Smooth muscle cell (in vitro differentiated cells): ENCODE measurements around the gene DCBLD1. TPM values are rescaled to one million over a fixed set of nuclear protein-coding genes. Genes with fewer than 3 reads are reported as not detected.

Experiments used
- DNase-seq: peaks from one replicate; lab custom pipeline; 2025; ENCODE audit not compliant: unreplicated experiment; lab: John Stamatoyannopoulos, UW
- H2AFZ ChIP-seq: fragments of 200-600 bp; sonication (generic); 2 replicates; pipeline ENCODE4 v1.6.0; 2016; ENCODE audit warnings: antibody characterized with exemption, low read depth, mild to moderate bottlenecking
- H3F3A ChIP-seq: fragments of 200-600 bp; sonication (generic); 2 replicates; pipeline ENCODE4 v1.6.0; 2017; ENCODE audit warnings: antibody characterized with exemption, low read depth
- H3K27ac ChIP-seq: fragments of 200-600 bp; sonication (generic); 2 replicates; pipeline ENCODE4 v1.5.1; 2016; ENCODE audit warnings: low read depth, mild to moderate bottlenecking
- H3K27me3 ChIP-seq: fragments of 200-600 bp; sonication (generic); 2 replicates; pipeline ENCODE4 v1.6.1; 2016; ENCODE audit warnings: low read depth, mild to moderate bottlenecking
- H3K36me3 ChIP-seq: fragments of 200-600 bp; sonication (generic); 2 replicates; pipeline ENCODE4 v1.5.1; 2016; ENCODE audit warnings: low read depth
- H3K4me1 ChIP-seq: fragments of 200-600 bp; sonication (generic); 2 replicates; pipeline ENCODE4 v1.5.1; 2016; ENCODE audit warnings: low read depth
- H3K4me2 ChIP-seq: fragments of 200-600 bp; sonication (generic); 2 replicates; pipeline ENCODE4 v1.6.0; 2016; ENCODE audit warnings: mild to moderate bottlenecking
- H3K4me3 ChIP-seq: fragments of 200-600 bp; sonication (generic); 2 replicates; pipeline ENCODE4 v1.5.1; 2016; ENCODE audit warnings: mild to moderate bottlenecking
- H3K79me2 ChIP-seq: fragments of 200-600 bp; sonication (generic); 2 replicates; pipeline ENCODE4 v1.6.0; 2016; ENCODE audit warnings: low read depth, mild to moderate bottlenecking
- H3K9ac ChIP-seq: fragments of 200-600 bp; sonication (generic); 2 replicates; pipeline ENCODE4 v1.6.0; 2016; ENCODE audit warnings: low read depth
- H3K9me3 ChIP-seq: fragments of 200-600 bp; sonication (generic); replicated peaks from 2 replicates; pipeline ENCODE4 v1.5.1; 2016; ENCODE audit warnings: low read depth
- H4K20me1 ChIP-seq: fragments of 200-600 bp; sonication (generic); 2 replicates; pipeline ENCODE4 v1.6.0; 2016; ENCODE audit warnings: low read depth
- CTCF ChIP-seq: fragments of 200-600 bp; sonication (generic); IDR thresholded peaks from 2 replicates; pipeline ENCODE4 v1.5.1; 2017; ENCODE audit warnings: borderline replicate concordance, mild to moderate bottlenecking, antibody characterized with exemption; ENCODE audit not compliant: insufficient read depth, poor library complexity, severe bottlenecking
- WGBS: methylation state at CpG from one replicate; pipeline ENCODE4 v1.1.7; 2016; ENCODE audit warnings: low lambda C conversion rate; 5-methylcytosine and 5-hydroxymethylcytosine counted together
- polyA plus RNA-seq: library from polyadenylated mRNA; unstranded; fragments of >200 nt; fragmentation: Nextera tagmentation; extraction: Ambion mirVana; gene quantifications from 2 replicates; pipeline ENCODE4 v1.2.1, GENCODE V29; 2016
- total RNA-seq: library from RNA; depleted of rRNA; stranded (reverse); fragments of >200 nt; gene quantifications from 2 replicates; pipeline ENCODE4 v1.2.3, GENCODE V29; 2014

The DCBLD1 gene
- total and polyA plus RNA-seq, 2 experiments from 2014 or later, result 44.6 to 82.1 TPM

GRCh38 chr6:117530467-117531242 lies 48.2 kb downstream of the DCBLD1 start:
- Histone ChIP-seq H3K4me2 (peak overlapping the region; percentile 27), H3F3A (peaks cover 7% of the 10 kb centered on the region), H3K36me3 (peaks cover 2% of the 10 kb centered on the region), H3K27me3 (no peaks in the 10 kb centered on the region), H3K4me1 (peaks cover 2% of the 10 kb centered on the region), H3K9me3 (no peaks in the 10 kb centered on the region), H3K9ac (no peak overlapping the region), H2AFZ (no peak overlapping the region), H3K79me2 (no peaks in the 10 kb centered on the region), H3K4me3 (no peak overlapping the region), H3K27ac (peak overlapping the region; percentile 63), H4K20me1 (no peaks in the 10 kb centered on the region)
- 95% methylated on average over 4 of the region's 4 CpGs for WGBS
- DNase-seq, result no peak
- no peak for TF ChIP-seq CTCF

- TF ChIP-seq CTCF, result no peak
- H4K20me1 ChIP-seq, result no peaks in the 10 kb centered on the region
- H3K4me2 ChIP-seq, result peak overlapping the region; percentile 27
- H3K79me2 ChIP-seq, result no peaks in the 10 kb centered on the region
- H3K4me1 ChIP-seq, result peaks cover 2% of the 10 kb centered on the region
- H3K36me3 ChIP-seq, result peaks cover 2% of the 10 kb centered on the region
- H3K4me3 ChIP-seq, result no peak overlapping the region
- no peak overlapping the region for H3K9ac ChIP-seq
- H2AFZ ChIP-seq, result no peak overlapping the region
- peaks cover 7% of the 10 kb centered on the region for H3F3A ChIP-seq
- no peaks in the 10 kb centered on the region for H3K27me3 ChIP-seq
- no peak for DNase-seq
- H3K9me3 ChIP-seq, result no peaks in the 10 kb centered on the region
- peak overlapping the region; percentile 63 for H3K27ac ChIP-seq
- 44% methylated on average over 6 of the region's 6 CpGs for WGBS
These were observed 48.9 kb downstream of the DCBLD1 start for GRCh38 chr6:117531346-117531745.

- H2AFZ ChIP-seq, result no peak overlapping the region
- 94% methylated on average over 5 of the region's 5 CpGs for WGBS
- no peak overlapping the region for H3K4me3 ChIP-seq
- no peak overlapping the region for H3K4me2 ChIP-seq
- no peaks in the 10 kb centered on the region for H3K27me3 ChIP-seq
- no peak for DNase-seq
- H3K27ac ChIP-seq, result peak overlapping the region; percentile 63
- no peaks in the 10 kb centered on the region for H4K20me1 ChIP-seq
- H3K4me1 ChIP-seq, result peaks cover 2% of the 10 kb centered on the region
- H3K9me3 ChIP-seq, result no peaks in the 10 kb centered on the region
- no peak overlapping the region for H3K9ac ChIP-seq
- H3K79me2 ChIP-seq, result no peaks in the 10 kb centered on the region
- peaks cover 2% of the 10 kb centered on the region for H3K36me3 ChIP-seq
- H3F3A ChIP-seq, result peaks cover 7% of the 10 kb centered on the region
- no peak for TF ChIP-seq CTCF
These were observed 49.6 kb downstream of the DCBLD1 start for GRCh38 chr6:117531809-117532725.
